KOPT-K1 (cell line): ENCODE results near the gene MAFF.

Experiments used
- H3K27ac ChIP-seq: fragments of 200-600 bp; sonication (generic); 2 replicates; pipeline ENCODE4 v1.5.1; 2016; ENCODE audit warnings: antibody characterized with exemption, mild to moderate bottlenecking, low read depth, low read length; ENCODE audit not compliant: poor library complexity, severe bottlenecking
- H3K36me3 ChIP-seq: fragments of 200-600 bp; sonication (generic); 2 replicates; pipeline ENCODE4 v1.5.1; 2017; ENCODE audit warnings: antibody characterized with exemption, mild to moderate bottlenecking, low read length, moderate library complexity; ENCODE audit not compliant: insufficient read depth
- H3K9me3 ChIP-seq: fragments of 200-600 bp; sonication (generic); 2 replicates; pipeline ENCODE4 v1.5.1; 2017; ENCODE audit warnings: antibody characterized with exemption, low read length, mild to moderate bottlenecking; ENCODE audit not compliant: insufficient read depth, poor library complexity, severe bottlenecking

MAFF gene

GRCh38 chr22:38190581-38190980 lies 11.2 kb upstream of the MAFF start:
- Histone ChIP-seq H3K36me3 (no peaks in the 10 kb centered on the region), H3K9me3 (no peaks in the 10 kb centered on the region), H3K27ac (no peak overlapping the region)

- Histone ChIP-seq H3K36me3 (no peaks in the 10 kb centered on the region), H3K9me3 (no peaks in the 10 kb centered on the region), H3K27ac (no peak overlapping the region)
Measured at GRCh38 chr22:38191055-38191454, 10.7 kb upstream of the MAFF start.

DNA sequence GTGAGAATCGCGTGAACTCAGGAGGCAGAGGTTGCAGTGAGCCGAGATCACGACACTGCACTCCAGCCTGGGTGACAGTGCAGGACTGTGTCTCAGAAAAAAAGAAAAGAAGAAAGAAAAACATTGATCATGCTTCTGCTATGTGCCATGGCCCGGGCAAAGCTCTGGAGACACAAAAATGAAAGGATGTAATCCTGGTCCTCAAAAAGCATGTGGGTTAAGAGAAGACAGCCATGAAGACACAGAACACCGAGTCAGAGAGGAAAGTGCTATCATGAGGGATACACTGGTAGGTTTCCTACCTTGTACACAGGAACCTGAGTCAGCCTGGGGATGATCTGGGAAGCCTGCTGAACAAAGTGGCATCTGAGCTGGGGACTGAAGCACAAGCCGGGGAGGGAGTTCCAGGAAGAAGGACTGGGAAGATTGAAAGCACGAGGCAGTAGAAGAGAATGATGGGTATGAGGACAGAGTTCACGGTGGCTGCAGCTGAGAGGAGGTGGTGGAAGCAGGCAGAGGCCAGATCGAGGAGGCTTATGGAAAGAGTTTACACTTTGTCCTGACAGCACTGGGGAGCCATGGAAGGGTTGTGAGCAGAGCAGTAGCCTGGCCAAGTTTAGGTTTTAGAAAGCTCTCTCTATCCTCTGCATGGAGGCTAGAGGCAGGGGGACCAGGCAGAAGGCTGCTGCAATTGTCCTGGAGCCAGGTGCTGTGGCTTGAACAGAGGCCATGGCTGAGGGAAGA lies 9.9 kb upstream of the MAFF start:
- H3K27ac ChIP-seq: no peak overlapping the region
- H3K9me3 ChIP-seq: no peaks in the 10 kb centered on the region
- H3K36me3 ChIP-seq: no peaks in the 10 kb centered on the region

DNA sequence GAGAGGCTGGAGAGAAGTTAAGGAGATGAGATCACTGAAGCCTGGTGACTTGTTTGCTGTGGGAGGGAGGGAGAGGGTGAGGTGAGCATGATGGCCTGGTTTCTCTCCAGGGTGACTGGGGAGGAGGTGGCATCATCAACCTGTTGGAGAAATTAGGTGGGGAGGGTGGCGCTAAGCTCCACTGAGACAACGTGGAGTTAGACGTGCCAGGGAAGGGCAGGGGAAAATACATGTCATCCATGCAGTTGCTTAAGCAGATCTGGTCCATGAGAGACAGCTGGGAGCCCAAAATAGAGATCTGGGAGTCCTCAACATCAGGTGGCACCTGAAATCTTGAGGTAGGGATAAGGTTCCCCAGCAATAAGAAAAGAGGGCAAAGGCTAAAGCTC lies 9.3 kb upstream of the MAFF start:
- Histone ChIP-seq H3K27ac (no peak overlapping the region), H3K9me3 (no peaks in the 10 kb centered on the region), H3K36me3 (no peaks in the 10 kb centered on the region)

DNA sequence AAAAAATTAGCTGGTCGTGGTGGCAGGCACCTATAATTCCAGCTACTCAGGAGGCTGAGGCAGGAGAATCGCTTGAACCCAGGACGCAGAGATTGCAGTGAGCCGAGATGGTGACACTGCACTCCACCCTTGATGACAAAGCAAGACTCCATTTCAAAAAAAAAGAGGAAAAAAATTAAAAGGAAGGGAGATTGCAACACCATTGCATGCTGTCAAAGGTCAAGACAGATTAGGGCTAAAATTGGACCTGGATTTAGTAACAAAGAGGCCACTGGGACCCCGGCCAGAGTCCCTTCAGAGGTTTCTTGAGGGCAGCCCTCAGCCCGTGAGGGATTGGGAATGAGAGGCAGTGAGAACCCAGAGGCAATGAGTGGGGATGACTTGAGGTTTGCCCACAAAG lies 8.2 kb upstream of the MAFF start:
- Histone ChIP-seq H3K9me3 (no peaks in the 10 kb centered on the region), H3K36me3 (no peaks in the 10 kb centered on the region), H3K27ac (no peak overlapping the region)

DNA sequence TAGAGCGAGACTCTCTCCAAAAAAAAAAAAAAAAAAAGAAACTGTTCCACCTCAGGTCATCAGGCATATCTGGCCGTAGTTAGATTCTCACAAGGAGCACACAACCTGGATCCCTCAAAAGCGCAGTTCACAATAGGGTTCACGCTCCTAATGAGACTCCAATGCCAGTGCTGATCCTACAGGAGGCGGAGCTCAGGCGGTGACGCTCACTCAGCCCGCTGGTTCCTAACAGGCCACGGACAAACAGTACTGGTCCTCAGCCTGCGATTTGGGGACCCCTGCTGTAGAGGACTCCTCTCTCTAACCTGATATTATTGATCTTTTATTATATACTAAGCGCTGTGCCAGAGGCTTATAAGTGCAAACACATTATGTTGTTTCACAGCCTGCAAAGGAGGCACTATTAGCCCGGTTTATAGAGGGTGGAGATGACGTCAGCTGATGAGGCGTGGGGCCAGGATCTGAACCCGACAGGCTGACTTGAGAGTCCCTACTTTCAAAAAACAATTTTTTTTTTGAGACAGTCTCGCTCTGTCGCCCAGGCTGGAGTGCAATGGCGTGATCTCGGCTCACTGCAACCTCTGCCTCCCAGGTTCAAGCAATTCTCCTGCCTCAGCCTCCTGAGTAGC lies 4.9 kb upstream of the MAFF start:
- Histone ChIP-seq H3K9me3 (no peaks in the 10 kb centered on the region), H3K27ac (no peak overlapping the region), H3K36me3 (no peaks in the 10 kb centered on the region)

GRCh38 chr22:38199826-38200559 lies 1.8 kb upstream of the MAFF start:
- Histone ChIP-seq H3K36me3 (no peaks in the 10 kb centered on the region), H3K27ac (no peak overlapping the region), H3K9me3 (no peaks in the 10 kb centered on the region)

- Histone ChIP-seq H3K9me3 (no peaks in the 10 kb centered on the region), H3K36me3 (no peaks in the 10 kb centered on the region), H3K27ac (no peak overlapping the region)
Measured at GRCh38 chr22:38201371-38201710, 453 bp upstream of the MAFF start.

DNA sequence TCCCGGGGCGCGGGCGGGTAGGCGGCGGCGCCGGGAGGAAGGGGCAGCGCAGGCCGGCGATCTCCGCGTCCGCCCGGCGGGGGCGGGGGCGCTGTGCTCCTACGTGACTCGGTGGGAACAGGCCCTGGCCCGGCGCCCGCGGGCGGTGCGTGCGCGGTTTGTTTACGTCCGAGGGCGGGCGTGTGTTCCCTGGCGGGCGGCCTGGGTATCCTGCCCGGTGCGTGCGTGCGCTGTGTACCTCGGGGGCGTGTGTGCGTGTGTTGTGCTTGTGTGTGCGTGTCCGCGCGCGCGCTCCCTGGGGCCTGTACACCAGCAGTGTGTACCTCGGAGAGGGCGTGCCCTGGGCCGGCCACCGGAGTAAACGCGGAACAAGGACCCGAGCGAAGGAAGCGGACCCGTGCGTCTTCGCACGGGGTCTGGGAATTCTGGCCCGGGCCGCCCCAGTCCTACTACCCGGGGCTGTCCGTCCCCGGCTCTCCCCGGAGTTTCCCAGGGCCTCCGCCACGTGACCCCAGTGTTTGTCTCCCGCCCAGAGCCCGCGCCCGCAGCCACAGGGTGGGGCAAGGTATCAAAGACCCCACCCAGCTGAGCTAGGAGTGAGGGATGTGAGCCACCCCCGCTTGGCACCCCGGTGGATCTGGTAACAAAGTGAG lies 769 bp downstream of the MAFF start:
- H3K9me3 ChIP-seq: no peaks in the 10 kb centered on the region
- H3K27ac ChIP-seq: peak overlapping the region; percentile 22

GRCh38 chr22:38203090-38203810 lies 1.5 kb downstream of the MAFF start:
- no peak overlapping the region for H3K27ac ChIP-seq
- no peaks in the 10 kb centered on the region for H3K9me3 ChIP-seq
- H3K36me3 ChIP-seq: no peaks in the 10 kb centered on the region

More for the DNA sequence above, 769 bp downstream of the MAFF start:
- no peaks in the 10 kb centered on the region for H3K36me3 ChIP-seq

- Histone ChIP-seq H3K36me3 (no peaks in the 10 kb centered on the region), H3K27ac (no peak overlapping the region), H3K9me3 (no peaks in the 10 kb centered on the region)
Measured at GRCh38 chr22:38203855-38204514, 2.2 kb downstream of the MAFF start.

DNA sequence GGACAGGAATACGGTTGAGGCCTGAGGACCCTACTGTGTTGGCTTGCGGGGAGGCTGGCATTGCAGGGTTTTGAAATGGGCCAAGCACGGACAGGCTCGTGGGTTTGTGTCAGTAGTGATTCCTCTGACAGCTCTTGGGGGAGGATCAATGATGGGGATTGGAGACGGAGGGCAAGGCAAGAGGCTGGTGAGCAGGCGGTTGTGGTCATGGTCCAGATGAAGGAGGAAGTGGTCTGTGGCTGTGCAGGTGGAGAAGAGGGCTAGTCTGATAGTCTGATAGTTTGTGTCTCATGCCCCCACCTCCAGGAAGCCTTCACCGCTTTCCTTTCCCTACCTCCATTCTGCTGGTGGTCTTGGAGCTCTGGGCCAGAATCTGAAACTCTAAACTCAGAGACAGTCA lies 3.0 kb downstream of the MAFF start:
- Histone ChIP-seq H3K36me3 (no peaks in the 10 kb centered on the region), H3K9me3 (no peaks in the 10 kb centered on the region), H3K27ac (no peak overlapping the region)

DNA sequence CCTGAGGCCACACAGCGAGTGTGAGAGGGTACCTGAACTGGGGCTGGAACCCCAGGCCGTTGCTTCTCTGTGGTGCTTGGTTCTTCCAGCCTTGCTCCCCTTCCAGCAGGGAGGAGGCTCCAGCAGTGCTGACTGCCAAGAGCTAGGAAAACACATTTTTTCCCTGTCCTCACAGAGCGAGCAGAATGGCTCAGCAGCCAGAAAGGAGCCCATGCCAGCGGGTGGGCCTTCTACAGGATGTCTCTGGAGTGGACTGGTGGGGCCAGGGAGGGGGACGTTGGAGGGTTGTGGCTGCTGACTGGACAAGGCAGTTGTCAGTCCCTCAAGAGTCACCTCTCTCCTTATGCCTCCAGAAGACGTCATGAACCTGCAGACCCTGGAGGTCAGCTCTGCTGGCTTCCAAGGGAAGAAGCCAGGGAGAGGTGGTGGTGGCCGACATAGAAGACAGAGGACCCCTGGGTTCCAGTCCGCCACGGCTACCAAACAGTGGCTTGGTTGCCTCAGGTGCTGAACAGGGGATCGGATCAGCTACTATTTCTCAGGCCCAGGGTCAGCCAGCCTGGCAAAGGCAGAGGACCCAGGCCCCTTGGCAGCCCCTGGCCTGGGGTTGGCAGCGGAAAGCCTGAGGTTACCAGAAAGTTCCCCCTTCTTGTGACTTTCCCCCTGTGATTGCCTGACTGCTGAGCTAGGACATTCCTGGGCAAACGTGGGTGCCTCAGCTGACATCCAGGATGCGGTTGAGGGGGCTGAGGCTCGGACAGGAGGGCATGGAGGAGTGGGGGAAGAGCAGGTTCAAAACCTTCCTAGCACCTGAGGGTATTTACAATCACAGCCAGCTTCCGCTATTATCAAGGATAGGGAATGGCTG lies 3.7 kb downstream of the MAFF start:
- H3K27ac ChIP-seq: no peak overlapping the region
- H3K36me3 ChIP-seq: no peaks in the 10 kb centered on the region
- no peaks in the 10 kb centered on the region for H3K9me3 ChIP-seq
